IMR-90 (cell line): ENCODE measurements around the gene UXS1. TPM values are rescaled to one million over a fixed set of nuclear protein-coding genes. Genes with fewer than 3 reads are reported as not detected.

ENCODE experiments used
- ATAC-seq: fragments of 200-7000 bp; cut with Tn5 transposase; 2 replicates; pipeline ENCODE4 v1.9.1; 2020; ENCODE audit warnings: low read depth, mild to moderate bottlenecking, moderate library complexity
- BruUV-seq: library from RNA; stranded (reverse); fragments of 400-500 nt; replicated peaks from 2 replicates; lab custom pipeline; 2021; lab: Mats Ljungman, UMichigan
- CTCF ChIA-PET: fragments of 300-600 bp; formaldehyde crosslinking; extraction: SDS; loops from one replicate; lab custom pipeline; 2021; ENCODE audit warnings: antibody characterized with exemption; lab: Yijun Ruan, JAX
- POLR2A ChIA-PET: fragments of 300-600 bp; sonication (Branson Sonifier 250); formaldehyde crosslinking; loops from one replicate; lab custom pipeline; 2022; ENCODE audit warnings: antibody characterized with exemption; ENCODE audit not compliant: unreplicated experiment; lab: Charles Lee
- DNase-seq: peaks from one replicate; pipeline ENCODE4 v3.0.0; 2013
- H2AFZ ChIP-seq: replicated peaks from 2 replicates; pipeline ENCODE3; 2013; ENCODE audit warnings: low read length, mild to moderate bottlenecking; ENCODE audit not compliant: poor library complexity
- H2AK5ac ChIP-seq: 2 replicates; pipeline ENCODE4 v1.6.1; 2013; ENCODE audit warnings: low read depth, low read length, inconsistent platforms
- H2AK9ac ChIP-seq: replicated peaks from 2 replicates; pipeline ENCODE3; 2013; ENCODE audit warnings: mild to moderate bottlenecking, low read depth, low read length, moderate library complexity; ENCODE audit not compliant: poor library complexity
- H2BK120ac ChIP-seq: 2 replicates; pipeline ENCODE4 v1.6.1; 2013; ENCODE audit warnings: low read depth, low read length, inconsistent platforms
- H2BK15ac ChIP-seq: 3 replicates; pipeline ENCODE4 v1.6.1; 2013; ENCODE audit warnings: low read depth, low read length, inconsistent platforms
- H2BK20ac ChIP-seq: 2 replicates; pipeline ENCODE4 v1.6.1; 2013; ENCODE audit warnings: low read depth, mild to moderate bottlenecking, inconsistent platforms, low read length, moderate library complexity
- H2BK5ac ChIP-seq: 2 replicates; pipeline ENCODE4 v1.6.1; 2013; ENCODE audit warnings: mild to moderate bottlenecking, low read depth, low read length, inconsistent platforms; ENCODE audit not compliant: poor library complexity, severe bottlenecking
- H3K14ac ChIP-seq: replicated peaks from 2 replicates; pipeline ENCODE4 v1.6.1; 2013; ENCODE audit warnings: low read depth, low read length, inconsistent platforms
- H3K18ac ChIP-seq: 2 replicates; pipeline ENCODE4 v1.6.1; 2013; ENCODE audit warnings: low read depth, low read length, control low read depth
- H3K23ac ChIP-seq: 2 replicates; pipeline ENCODE4 v1.6.1; 2013; ENCODE audit warnings: low read depth, low read length, inconsistent platforms
- H3K27ac ChIP-seq: 2 replicates; pipeline ENCODE4 v1.5.1; 2013; ENCODE audit warnings: mild to moderate bottlenecking, control low read depth, low read length; ENCODE audit not compliant: insufficient read depth
- H3K27me3 ChIP-seq: 2 replicates; pipeline ENCODE4 v1.6.1; 2013; ENCODE audit warnings: low read length; ENCODE audit not compliant: control insufficient read depth, insufficient read depth
- H3K36me3 ChIP-seq: 2 replicates; pipeline ENCODE4 v1.6.1; 2013; ENCODE audit warnings: low read length, mixed read lengths; ENCODE audit not compliant: control insufficient read depth, insufficient read depth
- H3K4ac ChIP-seq: 2 replicates; pipeline ENCODE4 v1.6.1; 2013; ENCODE audit warnings: low read depth, low read length, inconsistent platforms
- H3K4me1 ChIP-seq: 2 replicates; pipeline ENCODE4 v1.6.1; 2013; ENCODE audit warnings: low read length, mixed read lengths; ENCODE audit not compliant: control insufficient read depth, insufficient read depth
- H3K4me2 ChIP-seq: 2 replicates; pipeline ENCODE4 v1.6.1; 2013; ENCODE audit warnings: low read depth, mild to moderate bottlenecking, control low read depth, low read length, moderate library complexity
- H3K4me3 ChIP-seq: 2 replicates; pipeline ENCODE4 v1.5.1; 2013; ENCODE audit warnings: low read depth, mild to moderate bottlenecking, control low read depth, low read length, moderate library complexity; ENCODE audit not compliant: insufficient read depth
- H3K56ac ChIP-seq: 2 replicates; pipeline ENCODE4 v1.6.1; 2013; ENCODE audit warnings: low read length, inconsistent platforms; ENCODE audit not compliant: insufficient read depth; ENCODE audit errors: extremely low read depth
- H3K79me1 ChIP-seq, 2 experiments: 2 replicates each; pipeline ENCODE4 v1.6.1; 2013; ENCODE audit warnings: low read length in 2 of 2, inconsistent platforms in 1 of 2, low read depth in 1 of 2
- H3K9ac ChIP-seq: 2 replicates; pipeline ENCODE4 v1.6.1; 2013; ENCODE audit warnings: low read depth, low read length, control low read depth
- H3K9me1 ChIP-seq: 2 replicates; pipeline ENCODE4 v1.6.1; 2013; ENCODE audit warnings: low read length, inconsistent platforms; ENCODE audit not compliant: insufficient read depth
- H3K9me3 ChIP-seq: 2 replicates; pipeline ENCODE4 v1.6.1; 2013; ENCODE audit warnings: low read length; ENCODE audit not compliant: control insufficient read depth, insufficient read depth
- H4K20me1 ChIP-seq: 2 replicates; pipeline ENCODE4 v1.6.1; 2013; ENCODE audit warnings: low read length, inconsistent platforms; ENCODE audit not compliant: insufficient read depth
- H4K5ac ChIP-seq: 2 replicates; pipeline ENCODE4 v1.6.1; 2013; ENCODE audit warnings: mild to moderate bottlenecking, low read depth, low read length, control low read depth
- H4K8ac ChIP-seq, 2 experiments: 2 replicates each; pipeline ENCODE4 v1.6.1; 2013; ENCODE audit warnings: low read depth in 2 of 2, low read length in 2 of 2, control low read depth in 1 of 2, inconsistent platforms in 1 of 2
- H4K91ac ChIP-seq: 2 replicates; pipeline ENCODE4 v1.6.1; 2013; ENCODE audit warnings: low read depth, low read length, inconsistent platforms; ENCODE audit not compliant: insufficient read depth
- BHLHE40 ChIP-seq: fragments of 150-350 bp; IDR thresholded peaks from 2 replicates; pipeline ENCODE4 v1.6.1; 2016; ENCODE audit warnings: mild to moderate bottlenecking, low read depth, low read length
- CEBPB ChIP-seq: IDR thresholded peaks from 2 replicates; pipeline ENCODE4 v1.6.1; 2012; ENCODE audit warnings: low read depth, low read length, improper control_type of control experiment
- FOS ChIP-seq: fragments of 150-350 bp; IDR thresholded peaks from 2 replicates; pipeline ENCODE4 v1.6.1; 2016; ENCODE audit warnings: low read depth, low read length
- MAFK ChIP-seq: IDR thresholded peaks from 2 replicates; pipeline ENCODE4 v1.6.1; 2012; ENCODE audit warnings: low read depth, low read length, improper control_type of control experiment
- MAZ ChIP-seq: IDR thresholded peaks from 2 replicates; pipeline ENCODE4 v1.6.1; 2012; ENCODE audit warnings: low read depth, mild to moderate bottlenecking, low read length, improper control_type of control experiment, moderate library complexity, borderline replicate concordance
- MXI1 ChIP-seq: IDR thresholded peaks from 2 replicates; pipeline ENCODE4 v1.6.1; 2012; ENCODE audit warnings: low read depth, mild to moderate bottlenecking, low read length, moderate library complexity, borderline replicate concordance
- NFE2L2 ChIP-seq: fragments of 150-350 bp; IDR thresholded peaks from 2 replicates; pipeline ENCODE4 v1.6.1; 2016; ENCODE audit warnings: low read depth, mild to moderate bottlenecking, low read length
- POLR2A ChIP-seq: IDR thresholded peaks from 2 replicates; pipeline ENCODE4 v1.6.1; 2012; ENCODE audit warnings: mild to moderate bottlenecking, low read depth, low read length
- RAD21 ChIP-seq: IDR thresholded peaks from 2 replicates; pipeline ENCODE4 v1.6.1; 2012; ENCODE audit warnings: low read length, improper control_type of control experiment
- RFX5 ChIP-seq: IDR thresholded peaks from 2 replicates; pipeline ENCODE4 v1.8.0; 2012; ENCODE audit warnings: low read depth, mild to moderate bottlenecking, low read length, moderate library complexity
- SMC3 ChIP-seq: fragments of 150-350 bp; IDR thresholded peaks from 2 replicates; pipeline ENCODE4 v1.6.1; 2016; ENCODE audit warnings: low read depth, mild to moderate bottlenecking, antibody characterized with exemption, low read length, moderate library complexity
- WGBS, 2 experiments: methylation state at CpG; one replicate each; pipeline versions ENCODE4 v1.1.5 to v1.1.7; 2013; ENCODE audit warnings: missing lambda C conversion rate in 2 of 2; ENCODE audit not compliant: insufficient read length in 1 of 2; ENCODE audit errors: extremely low coverage in 2 of 2; 5-methylcytosine and 5-hydroxymethylcytosine counted together
- dilution Hi-C: fragments of 300-500 bp; cut with HindIII; formaldehyde crosslinking; loops from one replicate; pipeline ENCODE4 v1.14.3; 2018; ENCODE audit warnings: low sequenced_read_pairs; ENCODE audit not compliant: unreplicated experiment
- in situ Hi-C: fragments of 300-500 bp; cut with MboI; formaldehyde crosslinking; loops from 3 replicates; pipeline ENCODE4 v1.14.3; 2019; ENCODE audit warnings: low sequenced_read_pairs, inconsistent platforms, mixed read lengths
- intact Hi-C: fragments of 100-400 bp; cut with micrococcal nuclease; formaldehyde crosslinking; loops from 2 replicates; pipeline ENCODE4 v1.10.0; 2022
- polyA plus RNA-seq, 3 experiments: library from polyadenylated mRNA; depleted of rRNA; stranded (reverse); fragments of >200 nt; gene quantifications; 2 replicates each; pipeline ENCODE4 v1.2.3, GENCODE V29; 2012; ENCODE audit warnings: low replicate concordance in 1 of 3
- total RNA-seq: library from RNA; depleted of rRNA; stranded (reverse); fragments of >200 nt; gene quantifications from 2 replicates; pipeline ENCODE4 v1.2.3, GENCODE V29; 2012
- TF ChIP-seq, protein P1 (sequence below): conservative IDR thresholded peaks from 2 replicates; pipeline ENCODE4 v1.5.1; 2012; ENCODE audit warnings: mild to moderate bottlenecking, low read depth, low read length, improper control_type of control experiment
- TF ChIP-seq, protein P2 (sequence below): fragments of 150-350 bp; IDR thresholded peaks from 2 replicates; pipeline ENCODE4 v1.6.1; 2017; ENCODE audit warnings: mild to moderate bottlenecking, antibody characterized with exemption, low read length, low read depth

The UXS1 gene
- total and polyA plus RNA-seq, 2 of the 4 experiments (the other 2 are of a cell fraction) = 33.7 to 54.3 TPM

DNA sequence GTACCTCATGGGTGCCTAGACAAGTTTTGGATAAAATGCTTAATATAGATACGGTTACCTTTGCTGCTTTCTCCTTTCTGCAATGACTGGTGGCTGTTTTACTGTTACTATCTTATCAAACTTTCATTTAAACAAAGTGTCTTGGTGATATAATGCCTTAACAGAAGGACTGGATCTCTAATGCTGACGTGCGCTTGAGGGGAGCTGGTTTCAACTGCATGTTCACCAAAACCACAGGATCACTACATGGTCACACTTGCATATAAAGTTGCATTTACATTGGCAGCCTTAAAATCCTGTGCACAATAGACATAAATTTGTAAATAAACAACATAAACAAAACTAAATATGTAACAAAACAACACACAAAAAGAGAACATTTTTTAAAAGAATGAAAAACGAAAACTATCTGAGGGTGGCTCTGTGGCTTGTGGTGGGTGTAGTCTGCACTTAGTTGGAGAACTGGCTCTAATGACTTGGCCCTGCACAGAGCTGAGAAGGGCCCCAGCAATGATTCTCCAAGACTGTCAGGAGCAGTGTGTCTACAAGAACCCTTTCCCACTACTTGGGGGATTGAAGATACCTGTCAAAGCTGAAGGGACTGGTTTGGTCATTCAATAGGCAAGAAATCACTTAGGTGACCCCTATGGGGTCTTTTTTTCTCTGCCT lies 135.5 kb downstream of the UXS1 start:
- Histone ChIP-seq H3K18ac (no peak overlapping the region), H3K56ac (no peak overlapping the region), H2AFZ (no peak overlapping the region), H3K4me2 (no peak overlapping the region), H2BK15ac (no peak overlapping the region), H2AK5ac (no peak overlapping the region), H4K91ac (no peak overlapping the region), H3K4me1 (no peaks in the 10 kb centered on the region), H3K36me3 (no peaks in the 10 kb centered on the region), H4K20me1 (no peaks in the 10 kb centered on the region), H3K9me3 (0 out of 2 replicates have a peak, but pooled peaks cover 2% of the 10 kb centered on the region), H2BK20ac (no peak overlapping the region), H3K9ac (no peak overlapping the region), H3K14ac (no peak overlapping the region), H3K4ac (no peak overlapping the region), H3K4me3 (no peak overlapping the region), H2BK5ac (no peak overlapping the region), H2AK9ac (no peak overlapping the region), H3K27ac (no peak overlapping the region), H4K5ac (no peak overlapping the region), H3K23ac (no peak overlapping the region), H3K79me1 (no peaks in the 10 kb centered on the region), H4K8ac (no peak overlapping the region), H3K27me3 (peaks cover 20% of the 10 kb centered on the region), H3K9me1 (no peaks in the 10 kb centered on the region), H2BK120ac (no peak overlapping the region)
- intact Hi-C loops = no loop called here
- dilution Hi-C loops = no loop called here
- in situ Hi-C loops = no loop called here
- no peak for DNase-seq
- WGBS, 2 experiments = no CpG with 5 or more reads among the region's 4 CpGs
- ChIA-PET POLR2A (no interaction called here), CTCF (no interaction called here)
- no peak for ATAC-seq
- no TSS peak for BruUV-seq
- TF ChIP-seq, protein P1, sequence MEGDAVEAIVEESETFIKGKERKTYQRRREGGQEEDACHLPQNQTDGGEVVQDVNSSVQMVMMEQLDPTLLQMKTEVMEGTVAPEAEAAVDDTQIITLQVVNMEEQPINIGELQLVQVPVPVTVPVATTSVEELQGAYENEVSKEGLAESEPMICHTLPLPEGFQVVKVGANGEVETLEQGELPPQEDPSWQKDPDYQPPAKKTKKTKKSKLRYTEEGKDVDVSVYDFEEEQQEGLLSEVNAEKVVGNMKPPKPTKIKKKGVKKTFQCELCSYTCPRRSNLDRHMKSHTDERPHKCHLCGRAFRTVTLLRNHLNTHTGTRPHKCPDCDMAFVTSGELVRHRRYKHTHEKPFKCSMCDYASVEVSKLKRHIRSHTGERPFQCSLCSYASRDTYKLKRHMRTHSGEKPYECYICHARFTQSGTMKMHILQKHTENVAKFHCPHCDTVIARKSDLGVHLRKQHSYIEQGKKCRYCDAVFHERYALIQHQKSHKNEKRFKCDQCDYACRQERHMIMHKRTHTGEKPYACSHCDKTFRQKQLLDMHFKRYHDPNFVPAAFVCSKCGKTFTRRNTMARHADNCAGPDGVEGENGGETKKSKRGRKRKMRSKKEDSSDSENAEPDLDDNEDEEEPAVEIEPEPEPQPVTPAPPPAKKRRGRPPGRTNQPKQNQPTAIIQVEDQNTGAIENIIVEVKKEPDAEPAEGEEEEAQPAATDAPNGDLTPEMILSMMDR = no peak
- TF ChIP-seq FOS = no peak
- TF ChIP-seq MAFK = no peak
- no peak for TF ChIP-seq BHLHE40
- TF ChIP-seq MAZ = no peak
- TF ChIP-seq SMC3 = no peak
- TF ChIP-seq NFE2L2 = no peak
- TF ChIP-seq, protein P2, sequence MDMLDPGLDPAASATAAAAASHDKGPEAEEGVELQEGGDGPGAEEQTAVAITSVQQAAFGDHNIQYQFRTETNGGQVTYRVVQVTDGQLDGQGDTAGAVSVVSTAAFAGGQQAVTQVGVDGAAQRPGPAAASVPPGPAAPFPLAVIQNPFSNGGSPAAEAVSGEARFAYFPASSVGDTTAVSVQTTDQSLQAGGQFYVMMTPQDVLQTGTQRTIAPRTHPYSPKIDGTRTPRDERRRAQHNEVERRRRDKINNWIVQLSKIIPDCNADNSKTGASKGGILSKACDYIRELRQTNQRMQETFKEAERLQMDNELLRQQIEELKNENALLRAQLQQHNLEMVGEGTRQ = no peak
- TF ChIP-seq CEBPB = no peak
- no peak for TF ChIP-seq MXI1
- no peak for TF ChIP-seq POLR2A
- no peak for TF ChIP-seq RFX5
- no peak for TF ChIP-seq RAD21
